DMS114 treated with DMSO at 0.1 percent for 48 hours (cell line): ENCODE data around the gene CTNNAL1.
A peak's percentile ranks its signal among the peaks of the same experiment; 100 is the strongest.
"Not testable (repeated sequence)": the region's sequence is repeated elsewhere in the genome, so short reads cannot be mapped to it uniquely, and the experiment has no call there.

Experiments used
- DNase-seq: peaks from one replicate; lab custom pipeline; 2025; ENCODE audit not compliant: unreplicated experiment; lab: John Stamatoyannopoulos, UW

Gene CTNNAL1

GRCh38 chr9:108991479-108991878, 21.8 kb downstream of the CTNNAL1 start:
- no peak for DNase-seq

DNA sequence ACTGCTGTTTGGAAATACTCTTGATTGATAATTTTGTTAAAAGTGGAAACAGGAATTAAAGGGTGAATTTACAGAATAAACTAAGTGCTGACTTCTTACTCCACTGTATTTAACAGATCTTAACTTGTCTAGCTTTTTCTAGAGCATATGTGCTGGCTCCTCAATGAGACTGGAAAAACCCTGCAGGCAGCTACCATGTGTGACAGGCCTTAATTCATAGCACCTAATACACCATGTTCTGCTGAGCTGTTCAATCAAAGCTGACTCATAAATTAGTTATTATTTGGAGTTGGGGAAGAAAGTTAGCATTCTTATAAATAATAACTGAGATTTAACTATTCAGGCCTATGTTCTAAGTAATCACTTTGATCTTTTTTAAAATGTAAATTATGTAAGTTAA, 29.4 kb downstream of the CTNNAL1 start:
- no peak for DNase-seq

DNA sequence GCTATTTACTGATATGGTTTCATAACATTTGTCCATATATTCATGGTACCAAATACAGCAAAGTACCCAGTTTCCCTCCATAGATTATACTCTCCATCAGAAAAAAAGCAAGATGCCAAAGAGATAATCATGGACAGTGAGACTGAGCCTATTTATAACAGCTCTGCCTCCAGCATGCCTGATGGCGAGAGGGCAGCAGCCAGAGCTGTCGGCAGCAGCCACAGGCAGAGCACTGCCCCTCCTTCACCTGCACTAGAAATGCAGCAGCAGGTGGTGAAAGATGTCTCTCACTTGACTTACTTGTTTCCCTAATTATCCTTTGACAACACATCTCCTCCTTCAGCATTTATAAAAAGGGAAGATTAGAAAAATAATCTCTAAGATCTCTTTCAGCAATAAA, 32.4 kb downstream of the CTNNAL1 start:
- DNase-seq = no peak

DNA sequence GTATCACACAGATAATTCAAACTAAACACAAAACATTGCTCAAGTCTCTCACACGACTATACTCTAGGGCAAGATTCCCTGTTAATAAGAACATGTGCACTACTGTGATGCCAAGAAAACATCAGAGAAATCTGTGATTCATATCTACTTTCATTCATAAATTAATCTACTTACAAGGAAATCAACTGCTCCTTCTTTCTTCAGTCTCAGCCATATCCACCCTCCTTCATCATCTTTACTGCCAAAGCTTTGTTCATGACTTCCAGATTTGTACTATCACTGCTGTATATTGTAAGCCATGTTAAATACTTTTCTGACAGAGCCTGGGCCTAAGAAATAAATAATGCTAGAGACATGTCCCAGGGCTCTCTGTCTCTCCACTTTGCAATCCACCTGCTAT, 35.1 kb downstream of the CTNNAL1 start:
- DNase-seq = no peak

DNA sequence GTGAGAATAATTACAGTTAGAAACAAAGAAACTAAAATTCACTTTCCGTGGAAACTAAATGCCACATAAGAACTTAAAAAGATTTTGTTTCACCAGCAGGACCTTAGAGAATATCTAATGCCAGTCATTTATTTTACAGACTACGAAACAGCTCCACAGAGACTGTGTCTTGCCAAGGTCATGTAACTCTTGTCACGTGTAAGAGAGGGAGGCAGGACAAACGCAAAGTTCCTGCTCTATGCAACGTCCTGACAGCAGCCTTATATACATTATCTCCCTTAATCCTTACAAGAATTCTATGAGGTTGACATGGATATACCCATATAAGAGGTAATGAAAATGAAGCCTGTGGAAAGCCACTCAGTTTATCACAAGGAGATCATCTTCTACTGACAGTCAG, 39.4 kb downstream of the CTNNAL1 start:
- DNase-seq = no peak

DNA sequence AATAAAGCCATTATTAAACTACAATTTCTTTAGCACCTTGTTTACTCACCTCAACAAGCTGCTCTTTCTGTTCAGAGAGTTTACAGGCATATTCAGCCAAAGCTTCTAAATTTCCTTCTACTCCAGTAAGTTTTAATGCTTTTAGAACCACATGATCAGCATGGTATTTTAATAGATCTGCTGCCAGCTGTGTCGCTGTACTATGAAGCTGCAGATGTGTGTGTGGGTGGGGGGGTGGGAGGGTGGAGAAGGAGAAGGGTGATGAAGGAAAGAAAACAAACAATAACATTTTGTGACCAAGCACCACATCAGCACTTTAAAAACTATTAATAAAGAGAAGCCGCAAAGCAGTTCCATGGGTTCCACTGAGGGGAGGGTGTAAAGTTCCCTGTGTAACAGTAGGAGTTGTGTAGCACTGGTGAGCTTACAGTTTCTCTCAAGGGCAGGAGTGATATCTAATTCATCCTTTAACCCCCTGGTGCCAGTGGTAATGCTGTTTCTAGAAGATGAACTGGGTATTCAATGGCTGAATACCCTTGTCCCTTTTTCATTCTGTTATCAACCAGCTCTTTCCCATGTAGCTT, 40.6 kb downstream of the CTNNAL1 start:
- DNase-seq = no peak

- DNase-seq = no peak
Observed at GRCh38 chr9:108972186-108972585, 41.1 kb downstream of the CTNNAL1 start.

- DNase-seq = not testable (repeated sequence)
Observed at GRCh38 chr9:108971392-108971791, 41.9 kb downstream of the CTNNAL1 start.

- no peak for DNase-seq
Observed at GRCh38 chr9:108967916-108968315, 45.4 kb downstream of the CTNNAL1 start.

DNA sequence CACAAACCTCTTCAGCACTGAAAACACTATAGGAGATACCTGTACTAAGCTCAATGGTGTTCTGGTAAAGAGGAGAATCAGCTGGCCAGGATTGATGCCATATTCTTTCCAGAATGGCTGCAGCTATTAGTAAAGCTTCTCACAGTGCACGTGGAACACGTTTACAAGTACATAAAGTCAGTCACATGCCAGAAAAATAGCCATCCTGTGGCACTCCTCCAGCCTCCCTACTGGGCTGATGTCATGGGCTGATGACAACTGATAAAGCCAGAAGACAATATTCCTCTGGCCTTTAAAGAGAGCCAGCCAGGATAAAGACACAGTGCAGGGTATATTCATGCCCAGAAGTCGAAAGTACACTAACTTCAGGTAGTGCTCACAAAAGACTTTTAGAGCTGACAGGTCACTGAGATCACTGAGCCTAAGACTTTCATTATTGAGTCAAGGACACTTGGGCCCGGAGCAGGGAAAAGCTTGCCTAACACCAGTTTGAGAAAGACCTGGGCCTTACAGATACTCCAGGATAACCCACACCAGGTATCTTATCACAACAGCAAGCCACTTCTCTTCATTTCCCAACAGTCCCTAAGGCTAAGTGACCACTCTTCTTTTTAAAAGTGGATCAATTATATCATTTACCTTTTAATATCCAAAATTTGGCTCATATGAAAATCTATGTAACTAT, 49.7 kb downstream of the CTNNAL1 start:
- DNase-seq = no peak

DNA sequence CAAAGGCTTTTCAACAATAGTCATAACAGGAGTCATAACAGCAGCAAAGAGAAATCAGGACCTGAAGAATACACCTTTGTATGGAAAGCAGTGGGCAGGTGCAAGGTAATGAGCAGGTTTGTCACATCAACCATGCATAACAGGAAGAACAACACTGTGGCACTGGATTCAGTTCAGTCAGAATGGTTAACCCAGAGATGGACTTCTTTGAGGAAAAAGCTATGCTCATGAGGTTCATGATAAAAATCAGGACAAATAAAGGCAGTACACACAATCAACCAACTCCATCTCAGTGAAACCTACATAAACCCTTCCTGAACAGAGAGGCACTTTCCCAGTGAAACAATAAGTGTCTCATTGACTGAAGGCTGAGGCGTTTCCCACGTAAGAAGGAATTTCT, 52.1 kb downstream of the CTNNAL1 start:
- no peak for DNase-seq

- no peak for DNase-seq
Observed at GRCh38 chr9:108960331-108960730, 53.0 kb downstream of the CTNNAL1 start.

- no peak for DNase-seq
Observed at GRCh38 chr9:108956631-108957026, 56.7 kb downstream of the CTNNAL1 start.

DNA sequence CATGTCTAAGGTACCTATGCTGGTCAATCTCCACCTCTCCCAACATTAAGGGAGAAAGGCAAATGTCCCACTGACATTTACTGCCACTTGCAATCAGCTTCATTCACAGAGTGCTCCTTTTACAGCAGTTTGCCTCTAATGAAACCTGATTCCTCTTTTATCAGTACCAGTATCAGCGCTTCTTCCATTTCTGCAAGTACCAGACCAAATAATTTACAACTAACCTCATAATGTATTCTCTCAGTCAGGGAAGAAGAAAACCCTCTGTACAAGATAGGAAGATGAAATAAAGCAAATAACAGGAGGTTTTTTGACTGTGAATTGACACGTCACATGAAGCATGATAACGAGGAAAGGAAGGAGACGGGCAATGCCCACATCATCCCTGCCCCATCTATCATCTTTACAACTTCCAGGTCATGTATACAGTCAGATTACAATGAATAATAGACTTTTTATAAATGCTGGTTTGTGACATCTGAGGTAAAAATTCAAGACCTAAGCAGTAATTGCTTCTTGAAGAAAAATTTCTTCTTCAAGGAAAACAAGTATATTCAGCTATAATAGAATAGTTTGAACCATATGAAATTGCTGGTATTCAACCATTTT, 57.2 kb downstream of the CTNNAL1 start:
- no peak for DNase-seq

DNA sequence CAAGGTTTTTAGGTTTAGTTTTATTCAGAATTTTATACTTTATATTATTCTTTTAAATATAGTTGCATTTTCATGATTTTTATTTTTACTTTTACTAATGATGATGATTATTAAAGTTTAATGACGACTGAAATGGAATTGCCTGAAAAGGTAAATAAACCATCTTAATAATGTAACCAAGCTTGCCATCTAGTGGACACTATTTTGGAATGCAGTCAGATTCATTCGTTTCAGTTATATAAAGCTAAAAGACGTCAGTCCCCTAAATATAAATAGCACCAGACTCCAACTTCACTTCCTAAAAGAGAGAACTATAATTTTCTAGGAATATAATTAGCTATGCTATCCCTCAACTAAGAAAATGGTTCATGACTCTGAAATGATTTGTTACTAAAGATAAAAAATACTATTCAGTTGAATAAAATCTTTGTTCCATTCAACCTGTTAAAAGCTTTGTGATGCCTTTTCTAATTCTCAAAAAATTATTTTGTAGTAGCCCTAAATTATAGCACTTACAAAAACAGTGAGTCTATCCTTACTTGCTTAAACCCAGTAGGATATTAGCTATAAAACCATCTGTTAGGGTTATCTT, 59.2 kb downstream of the CTNNAL1 start:
- DNase-seq = peak; percentile 33

GRCh38 chr9:108951578-108951977, 61.7 kb downstream of the CTNNAL1 start:
- DNase-seq = no peak

DNA sequence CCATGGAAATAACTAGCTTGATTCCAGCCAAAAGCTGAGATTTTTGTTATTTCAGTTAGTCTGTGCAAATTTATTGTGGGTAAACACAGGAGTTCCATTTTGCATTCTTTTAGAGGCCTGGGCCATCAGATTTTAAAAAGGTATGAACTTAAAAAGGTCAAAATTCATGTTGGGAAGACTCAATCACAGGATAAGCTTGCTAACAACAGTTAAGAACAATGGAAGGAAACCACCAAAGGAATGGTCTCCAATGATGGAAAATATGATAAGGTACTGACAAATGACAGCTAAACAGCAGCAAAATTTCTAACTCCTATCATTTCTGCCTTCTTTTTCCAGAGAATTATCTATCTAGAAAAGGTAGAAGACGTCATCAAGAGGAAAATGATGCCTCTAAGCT, 63.1 kb downstream of the CTNNAL1 start:
- DNase-seq = no peak

GRCh38 chr9:108939975-108940374, 73.3 kb downstream of the CTNNAL1 start:
- DNase-seq = no peak

GRCh38 chr9:108937561-108938305, 75.6 kb downstream of the CTNNAL1 start:
- DNase-seq = no peak

DNA sequence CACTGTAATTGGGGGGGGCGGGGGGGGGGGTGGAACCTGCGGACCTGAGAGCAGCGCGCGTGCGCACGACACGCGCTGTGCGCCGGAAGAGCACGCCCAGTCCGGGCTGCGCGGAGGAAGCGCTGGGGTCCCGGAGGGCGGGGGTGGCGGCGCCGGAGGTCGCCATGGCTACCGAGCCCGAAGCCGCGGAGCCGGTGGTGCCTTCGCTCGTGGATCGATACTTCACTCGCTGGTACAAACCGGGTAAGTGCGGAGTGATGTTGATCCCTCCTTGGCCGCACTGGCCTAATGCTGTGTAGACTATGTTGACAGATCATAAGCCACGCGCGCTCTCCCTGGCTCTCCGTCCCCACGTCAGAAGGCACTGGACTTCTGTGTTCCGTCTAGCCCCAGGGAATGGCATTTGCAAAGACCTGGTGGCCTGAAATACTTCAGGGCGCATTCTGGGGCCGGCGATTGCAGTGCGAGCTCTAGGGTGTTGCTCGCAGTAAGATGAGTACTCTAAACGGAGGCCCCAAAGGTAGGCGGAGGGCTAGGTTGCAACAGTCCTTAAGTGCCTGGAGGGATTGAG, 78.9 kb downstream of the CTNNAL1 start, which contains the start of gene ABITRAM:
Gene ABITRAM, plus strand, starts transcription at position 78 of the 571 bp plus-strand sequence. Its CDS starts 87 bp downstream, at position 165.
- DNase-seq = peak; percentile 50

DNA sequence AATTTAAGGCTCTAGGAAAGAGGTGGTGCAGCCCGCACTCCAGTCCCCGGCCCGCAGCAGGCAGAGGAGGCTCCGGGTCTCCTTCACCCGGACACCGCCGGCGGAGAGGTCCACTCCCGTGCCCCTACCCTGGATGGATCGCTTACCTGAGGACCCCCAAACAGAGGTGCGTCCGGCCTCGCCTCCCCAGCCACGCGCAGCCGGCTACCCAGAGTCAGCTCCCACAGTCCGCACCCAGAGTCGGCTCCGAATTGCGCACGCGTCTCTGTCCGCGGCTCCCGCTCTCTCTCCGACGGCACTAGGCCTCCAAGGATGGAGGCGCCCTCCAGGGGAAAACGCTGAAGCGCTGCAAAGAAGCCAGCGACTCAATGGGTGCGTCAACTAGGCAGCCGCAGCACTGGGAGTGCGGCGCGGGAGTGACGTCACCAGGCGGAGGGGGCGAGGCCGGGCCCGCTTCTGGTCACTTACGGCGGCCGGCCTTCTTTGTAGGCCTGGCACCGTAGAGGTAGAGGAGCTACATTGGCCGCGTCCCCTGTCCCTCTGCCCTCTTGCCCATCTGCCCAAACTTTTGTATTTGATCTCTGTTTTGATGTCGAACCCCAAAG, 79.5 kb downstream of the CTNNAL1 start, which contains the start of gene ELP1:
Gene ELP1, minus strand, starts transcription at position 407 of the 605 bp plus-strand sequence. CDS start 2,978 bp downstream, outside the sequence.
- peak; percentile 55 for DNase-seq
